T-helper 9 cell (primary cell): Measurements from ENCODE around the gene ATR.
"Not testable (repeated sequence)": the region's sequence is repeated elsewhere in the genome, so short reads cannot be mapped to it uniquely, and the experiment has no call there.

ENCODE experiments used
- DNase-seq: peaks from one replicate; pipeline ENCODE4 v3.0.0-alpha.2; 2020

ATR gene

GRCh38 chr3:142447301-142447851 is 131.2 kb downstream of the ATR start:
- peak; percentile 18 for DNase-seq

GRCh38 chr3:142445816-142446254 is 132.7 kb downstream of the ATR start:
- no peak for DNase-seq

- DNase-seq = no peak
Measured at GRCh38 chr3:142444343-142444742, 134.2 kb downstream of the ATR start.

- DNase-seq = not testable (repeated sequence)
Measured at GRCh38 chr3:142443060-142443459, 135.5 kb downstream of the ATR start.

- DNase-seq = not testable (repeated sequence)
Measured at GRCh38 chr3:142439499-142440220, 138.9 kb downstream of the ATR start.

GRCh38 chr3:142438096-142438495 is 140.4 kb downstream of the ATR start:
- DNase-seq = not testable (repeated sequence)

- no peak for DNase-seq
Measured at GRCh38 chr3:142436951-142437585, 141.5 kb downstream of the ATR start.

- DNase-seq = no peak
Measured at GRCh38 chr3:142434503-142434902, 144.0 kb downstream of the ATR start.

- no peak for DNase-seq
Measured at GRCh38 chr3:142433110-142433509, 145.4 kb downstream of the ATR start.

- DNase-seq = no peak
Measured at GRCh38 chr3:142429582-142429981, 149.0 kb downstream of the ATR start.

GRCh38 chr3:142424754-142425153 is 153.8 kb downstream of the ATR start:
- DNase-seq = no peak

GRCh38 chr3:142418926-142419592 is 159.5 kb downstream of the ATR start:
- no peak for DNase-seq

GRCh38 chr3:142417302-142417701 is 161.2 kb downstream of the ATR start:
- DNase-seq = no peak

GRCh38 chr3:142400537-142400936 is 178.0 kb downstream of the ATR start:
- DNase-seq = not testable (repeated sequence)
